ENCODE results near the gene ERICH3. TPM values are rescaled to one million over a fixed set of nuclear protein-coding genes. Genes with fewer than 3 reads are reported as not detected.

Gene ERICH3
- total RNA-seq, 4 donors from 2014 or later = 0.13 to 2.5 TPM; not detected in 2

GRCh38 chr1:74641876-74642275 lies 31.7 kb downstream of the ERICH3 start:
- H3K27ac ChIP-seq = no peak overlapping the region
- no peak for DNase-seq
- H3K9me3 ChIP-seq = no peaks in the 10 kb centered on the region
- no peaks in the 10 kb centered on the region for H3K4me1 ChIP-seq
- no peaks in the 10 kb centered on the region for H3K36me3 ChIP-seq
- no peaks in the 10 kb centered on the region for H3K27me3 ChIP-seq
- no peak overlapping the region for H3K4me3 ChIP-seq
- TF ChIP-seq, protein P1, sequence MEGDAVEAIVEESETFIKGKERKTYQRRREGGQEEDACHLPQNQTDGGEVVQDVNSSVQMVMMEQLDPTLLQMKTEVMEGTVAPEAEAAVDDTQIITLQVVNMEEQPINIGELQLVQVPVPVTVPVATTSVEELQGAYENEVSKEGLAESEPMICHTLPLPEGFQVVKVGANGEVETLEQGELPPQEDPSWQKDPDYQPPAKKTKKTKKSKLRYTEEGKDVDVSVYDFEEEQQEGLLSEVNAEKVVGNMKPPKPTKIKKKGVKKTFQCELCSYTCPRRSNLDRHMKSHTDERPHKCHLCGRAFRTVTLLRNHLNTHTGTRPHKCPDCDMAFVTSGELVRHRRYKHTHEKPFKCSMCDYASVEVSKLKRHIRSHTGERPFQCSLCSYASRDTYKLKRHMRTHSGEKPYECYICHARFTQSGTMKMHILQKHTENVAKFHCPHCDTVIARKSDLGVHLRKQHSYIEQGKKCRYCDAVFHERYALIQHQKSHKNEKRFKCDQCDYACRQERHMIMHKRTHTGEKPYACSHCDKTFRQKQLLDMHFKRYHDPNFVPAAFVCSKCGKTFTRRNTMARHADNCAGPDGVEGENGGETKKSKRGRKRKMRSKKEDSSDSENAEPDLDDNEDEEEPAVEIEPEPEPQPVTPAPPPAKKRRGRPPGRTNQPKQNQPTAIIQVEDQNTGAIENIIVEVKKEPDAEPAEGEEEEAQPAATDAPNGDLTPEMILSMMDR (IDR thresholded peaks at IDR 0.05) = no peak
- TF ChIP-seq POLR2A (IDR thresholded peaks at IDR 0.05) = no peak

GRCh38 chr1:74641161-74641560 lies 32.4 kb downstream of the ERICH3 start:
- H3K4me3 ChIP-seq = no peak overlapping the region
- H3K27ac ChIP-seq = no peak overlapping the region
- H3K9me3 ChIP-seq = no peaks in the 10 kb centered on the region
- H3K27me3 ChIP-seq = no peaks in the 10 kb centered on the region
- DNase-seq = no peak
- H3K4me1 ChIP-seq = no peaks in the 10 kb centered on the region
- TF ChIP-seq, protein P1 (IDR thresholded peaks at IDR 0.05) = no peak
- no peak for TF ChIP-seq POLR2A (IDR thresholded peaks at IDR 0.05)
- no peaks in the 10 kb centered on the region for H3K36me3 ChIP-seq

DNA sequence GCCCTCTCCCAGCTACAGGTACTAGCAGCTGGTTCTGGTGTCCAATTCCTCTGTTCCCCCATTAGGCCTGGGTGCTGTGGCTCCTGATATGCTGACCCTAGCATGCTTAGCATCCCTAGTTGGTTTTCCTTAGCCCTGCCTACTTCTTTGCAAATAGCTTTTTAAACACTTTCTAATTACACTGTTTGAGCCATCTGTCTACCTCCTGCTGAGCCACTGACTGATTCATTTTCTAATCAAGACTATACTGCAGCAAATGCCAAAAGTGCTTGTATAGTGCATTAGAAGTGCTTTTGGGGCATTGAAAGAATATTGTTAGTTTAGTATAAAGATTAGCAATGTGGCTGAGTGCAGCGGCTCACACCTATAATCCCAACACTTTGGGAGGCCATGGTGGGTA lies 36.3 kb downstream of the ERICH3 start:
- no peak overlapping the region for H3K27ac ChIP-seq
- H3K36me3 ChIP-seq = no peaks in the 10 kb centered on the region
- no peak for DNase-seq
- no peaks in the 10 kb centered on the region for H3K9me3 ChIP-seq
- no peak overlapping the region for H3K4me3 ChIP-seq
- no peak for TF ChIP-seq POLR2A (IDR thresholded peaks at IDR 0.05)
- TF ChIP-seq, protein P1 (IDR thresholded peaks at IDR 0.05) = no peak
- no peaks in the 10 kb centered on the region for H3K27me3 ChIP-seq
- H3K4me1 ChIP-seq = no peaks in the 10 kb centered on the region

DNA sequence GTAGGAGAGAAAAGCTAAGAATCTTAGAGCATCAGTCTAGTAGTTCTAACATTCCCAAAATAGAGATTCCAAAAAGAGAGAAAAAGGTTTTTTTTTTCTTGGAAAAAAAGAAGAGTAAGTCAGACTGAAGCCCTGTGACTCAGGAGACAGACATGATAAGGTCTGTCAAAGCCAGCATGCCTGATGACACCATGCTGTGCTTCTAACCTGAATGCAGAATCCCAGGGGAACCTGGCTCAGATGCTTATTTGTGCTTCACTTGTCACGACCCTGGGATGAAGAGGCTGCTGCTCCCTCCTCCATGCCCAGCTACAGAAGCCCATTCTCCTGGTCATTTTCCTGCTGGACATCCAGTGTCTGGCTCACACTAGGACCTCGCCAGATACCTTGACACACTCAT lies 44.3 kb downstream of the ERICH3 start:
- Histone ChIP-seq H3K4me3 (no peak overlapping the region), H3K27me3 (no peaks in the 10 kb centered on the region), H3K4me1 (no peaks in the 10 kb centered on the region), H3K36me3 (no peaks in the 10 kb centered on the region), H3K9me3 (no peaks in the 10 kb centered on the region), H3K27ac (no peak overlapping the region)
- DNase-seq = no peak
- TF ChIP-seq, protein P1 (IDR thresholded peaks at IDR 0.05) = no peak
- TF ChIP-seq POLR2A (IDR thresholded peaks at IDR 0.05) = no peak

- H3K27ac ChIP-seq = no peak overlapping the region
- H3K4me1 ChIP-seq = no peaks in the 10 kb centered on the region
- no peaks in the 10 kb centered on the region for H3K36me3 ChIP-seq
- no peaks in the 10 kb centered on the region for H3K9me3 ChIP-seq
- TF ChIP-seq, protein P1 (IDR thresholded peaks at IDR 0.05) = no peak
- DNase-seq = no peak
- H3K27me3 ChIP-seq = no peaks in the 10 kb centered on the region
- no peak overlapping the region for H3K4me3 ChIP-seq
These were observed 49.9 kb downstream of the ERICH3 start for GRCh38 chr1:74623716-74624115.

DNA sequence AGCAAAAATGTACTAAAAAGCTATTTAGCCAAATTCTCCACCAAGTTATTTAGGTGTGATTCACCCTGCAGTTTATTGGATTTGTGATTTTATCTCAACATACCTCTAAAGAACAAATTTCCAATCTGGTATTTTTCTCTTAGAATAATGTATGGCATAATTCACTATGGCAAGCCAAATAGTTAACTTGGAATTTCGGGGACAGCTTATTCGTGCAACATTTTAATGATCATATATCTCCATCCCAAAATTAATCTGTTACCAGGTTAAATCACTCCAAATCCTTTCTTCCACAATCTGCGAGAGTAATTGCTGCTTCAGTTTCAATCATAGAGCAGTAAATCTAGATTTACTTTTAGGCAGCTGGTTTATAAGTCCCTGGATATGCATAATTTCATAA lies 53.4 kb downstream of the ERICH3 start:
- H3K27me3 ChIP-seq = no peaks in the 10 kb centered on the region
- H3K27ac ChIP-seq = no peak overlapping the region
- no peak for DNase-seq
- no peaks in the 10 kb centered on the region for H3K36me3 ChIP-seq
- no peaks in the 10 kb centered on the region for H3K4me1 ChIP-seq
- no peak for TF ChIP-seq POLR2A (IDR thresholded peaks at IDR 0.05)
- TF ChIP-seq, protein P1 (IDR thresholded peaks at IDR 0.05) = no peak
- no peaks in the 10 kb centered on the region for H3K9me3 ChIP-seq
- H3K4me3 ChIP-seq = no peak overlapping the region
